Neuronal stem cell (in vitro differentiated cells): ENCODE data around the gene EIF1AX.
A peak's percentile ranks its signal among the peaks of the same experiment; 100 is the strongest.

Experiments
- DNase-seq: peaks from one replicate; pipeline ENCODE4 v3.0.0-alpha.2; 2013; ENCODE audit warnings: low spot score
- H2AFZ ChIP-seq: one replicate; pipeline ENCODE4 v1.6.1; 2013; ENCODE audit warnings: mild to moderate bottlenecking, low read length, inconsistent platforms
- H2AK5ac ChIP-seq: 2 replicates; pipeline ENCODE4 v1.6.1; 2013; ENCODE audit warnings: low read depth, mild to moderate bottlenecking, inconsistent platforms, low read length, moderate library complexity, mixed read lengths
- H2BK120ac ChIP-seq: 2 replicates; pipeline ENCODE4 v1.6.1; 2013; ENCODE audit warnings: low read depth, mild to moderate bottlenecking, inconsistent platforms, low read length, moderate library complexity, mixed read lengths
- H2BK12ac ChIP-seq: one replicate; pipeline ENCODE4 v1.6.1; 2013; ENCODE audit warnings: low read length, inconsistent platforms
- H2BK15ac ChIP-seq: 2 replicates; pipeline ENCODE4 v1.6.1; 2013; ENCODE audit warnings: mild to moderate bottlenecking, low read length, inconsistent platforms, mixed read lengths
- H2BK5ac ChIP-seq: one replicate; pipeline ENCODE4 v1.6.1; 2013; ENCODE audit warnings: inconsistent platforms, mild to moderate bottlenecking, low read length, moderate library complexity
- H3K14ac ChIP-seq: one replicate; pipeline ENCODE4 v1.6.1; 2013; ENCODE audit warnings: low read length, inconsistent platforms
- H3K18ac ChIP-seq: 2 replicates; pipeline ENCODE4 v1.6.1; 2013; ENCODE audit warnings: low read length, inconsistent platforms
- H3K23ac ChIP-seq: 2 replicates; pipeline ENCODE4 v1.6.1; 2013; ENCODE audit warnings: low read depth, mild to moderate bottlenecking, mixed read lengths, low read length, inconsistent platforms; ENCODE audit not compliant: poor library complexity
- H3K27ac ChIP-seq: replicated peaks from 3 replicates; pipeline ENCODE4 v1.5.1; 2013; ENCODE audit warnings: low read length, inconsistent platforms
- H3K27me3 ChIP-seq, 3 experiments: 2 replicates each; pipeline ENCODE4 v1.6.1; 2013; ENCODE audit warnings: low read length in 3 of 3, mild to moderate bottlenecking in 2 of 3, inconsistent platforms in 1 of 3, low read depth in 1 of 3, mixed read lengths in 1 of 3, moderate library complexity in 1 of 3; ENCODE audit not compliant: control insufficient read depth in 3 of 3, insufficient read depth in 3 of 3
- H3K36me3 ChIP-seq, 2 donors: replicated peaks in 1 of 2; 2 replicates each; pipeline ENCODE4 v1.6.1; 2013; ENCODE audit warnings: low read length in 2 of 2; ENCODE audit not compliant: control insufficient read depth in 2 of 2, insufficient read depth in 2 of 2
- H3K4ac ChIP-seq: 2 replicates; pipeline ENCODE4 v1.6.1; 2013; ENCODE audit warnings: inconsistent platforms, mild to moderate bottlenecking, low read length, moderate library complexity
- H3K4me1 ChIP-seq, 2 donors: 1 replicate in 1 of 2; 2 replicates in 1 of 2; pipeline ENCODE4 v1.6.1; 2013; ENCODE audit warnings: low read length in 2 of 2, low read depth in 1 of 2; ENCODE audit not compliant: control insufficient read depth in 2 of 2, insufficient read depth in 1 of 2
- H3K4me2 ChIP-seq: one replicate; pipeline ENCODE4 v1.6.1; 2013; ENCODE audit warnings: mild to moderate bottlenecking, low read length, inconsistent platforms; ENCODE audit not compliant: insufficient read depth, poor library complexity, severe bottlenecking
- H3K4me3 ChIP-seq, 2 donors: 2 replicates each; pipeline ENCODE4 v1.5.1; 2013; ENCODE audit warnings: low read length in 2 of 2, mild to moderate bottlenecking in 2 of 2, inconsistent platforms in 1 of 2, moderate library complexity in 1 of 2
- H3K79me1 ChIP-seq: one replicate; pipeline ENCODE4 v1.6.1; 2013; ENCODE audit warnings: low read depth, mild to moderate bottlenecking, inconsistent platforms, low read length, moderate library complexity
- H3K9ac ChIP-seq: one replicate; pipeline ENCODE4 v1.6.1; 2013; ENCODE audit warnings: mild to moderate bottlenecking, low read depth, low read length, inconsistent platforms; ENCODE audit not compliant: poor library complexity
- H3K9me3 ChIP-seq, 2 donors: replicated peaks in 1 of 2; 2 replicates each; pipeline versions ENCODE3 to v1.6.1; 2013; ENCODE audit warnings: low read length in 2 of 2, mild to moderate bottlenecking in 2 of 2, inconsistent platforms in 1 of 2, low read depth in 1 of 2, mixed read lengths in 1 of 2, moderate library complexity in 1 of 2; ENCODE audit not compliant: control insufficient read depth in 2 of 2, insufficient read depth in 1 of 2
- H4K8ac ChIP-seq: one replicate; pipeline ENCODE4 v1.6.1; 2013; ENCODE audit warnings: low read depth, mild to moderate bottlenecking, inconsistent platforms, low read length, moderate library complexity
- H4K91ac ChIP-seq: one replicate; pipeline ENCODE4 v1.6.1; 2013; ENCODE audit warnings: low read length, low read depth, mild to moderate bottlenecking, inconsistent platforms; ENCODE audit not compliant: poor library complexity
- WGBS, 2 donors: extraction: QIAGEN DNeasy Blood & Tissue Kit; methylation state at CpG; one replicate each; pipeline ENCODE4 v1.1.7; 2013; ENCODE audit warnings: missing lambda C conversion rate in 2 of 2, mixed read lengths in 1 of 2; ENCODE audit not compliant: insufficient read length in 2 of 2, insufficient replicate concordance in 1 of 2; ENCODE audit errors: extremely low coverage in 2 of 2; 5-methylcytosine and 5-hydroxymethylcytosine counted together

The EIF1AX gene

GRCh38 chrX:20139966-20140365 lies 1.7 kb downstream of the EIF1AX start:
- Histone ChIP-seq H3K23ac (no peak overlapping the region), H2BK120ac (no peak overlapping the region), H2AFZ (no peak overlapping the region), H3K27ac (no peak overlapping the region), H3K4me2 (peak overlapping the region; percentile 11), H2BK12ac (no peak overlapping the region), H3K9ac (no peak overlapping the region), H3K79me1 (no peaks in the 10 kb centered on the region), H3K14ac (no peak overlapping the region), H4K8ac (no peak overlapping the region), H2BK15ac (no peak overlapping the region), H3K36me3 (peaks cover 3 to 53% of the 10 kb centered on the region in 2 donors), H3K4me1 (no peaks in the 10 kb centered on the region), H3K27me3 (no peaks in the 10 kb centered on the region), H3K4ac (no peak overlapping the region), H3K9me3 (no peaks in the 10 kb centered on the region), H4K91ac (no peak overlapping the region), H3K4me3 (peak overlapping the region in 1 of 2 donors; percentile 65), H2BK5ac (no peak overlapping the region), H3K18ac (no peak overlapping the region), H2AK5ac (no peak overlapping the region)
- WGBS, 2 donors = no CpG with 5 or more reads among the region's 2 CpGs
- no peak for DNase-seq

DNA sequence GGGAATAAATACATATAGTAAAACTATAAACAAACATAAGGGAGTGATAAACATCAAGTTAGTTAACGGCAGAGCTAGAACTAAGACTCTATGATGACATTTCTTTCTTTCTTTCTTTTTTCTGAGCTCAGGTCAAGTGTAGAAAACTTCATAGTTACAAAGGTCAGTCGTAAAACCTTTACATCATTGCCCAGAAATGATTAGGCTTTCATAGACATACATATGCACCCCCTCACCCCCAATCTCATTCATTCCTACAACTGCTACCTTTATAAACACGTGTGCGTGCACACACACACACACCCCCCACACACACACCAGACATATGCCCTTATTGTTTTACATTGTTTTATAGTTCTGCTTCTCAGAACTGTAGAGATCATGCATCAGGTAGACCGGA lies 5.7 kb downstream of the EIF1AX start:
- Histone ChIP-seq H3K9ac (no peak overlapping the region), H3K14ac (no peak overlapping the region), H2AFZ (no peak overlapping the region), H2BK5ac (no peak overlapping the region), H3K23ac (no peak overlapping the region), H3K27me3 (no peaks in the 10 kb centered on the region), H2AK5ac (no peak overlapping the region), H2BK12ac (no peak overlapping the region), H3K79me1 (no peaks in the 10 kb centered on the region), H4K8ac (no peak overlapping the region), H3K4ac (no peak overlapping the region), H4K91ac (no peak overlapping the region), H3K4me2 (no peak overlapping the region), H3K27ac (no peak overlapping the region), H3K4me3 (no peak overlapping the region), H2BK15ac (no peak overlapping the region), H2BK120ac (no peak overlapping the region), H3K9me3 (no peaks in the 10 kb centered on the region), H3K18ac (no peak overlapping the region), H3K36me3 (peaks cover 3 to 90% of the 10 kb centered on the region in 2 donors), H3K4me1 (no peaks in the 10 kb centered on the region)
- DNase-seq = no peak
- WGBS, 2 donors = no CpG with 5 or more reads among the region's 5 CpGs

DNA sequence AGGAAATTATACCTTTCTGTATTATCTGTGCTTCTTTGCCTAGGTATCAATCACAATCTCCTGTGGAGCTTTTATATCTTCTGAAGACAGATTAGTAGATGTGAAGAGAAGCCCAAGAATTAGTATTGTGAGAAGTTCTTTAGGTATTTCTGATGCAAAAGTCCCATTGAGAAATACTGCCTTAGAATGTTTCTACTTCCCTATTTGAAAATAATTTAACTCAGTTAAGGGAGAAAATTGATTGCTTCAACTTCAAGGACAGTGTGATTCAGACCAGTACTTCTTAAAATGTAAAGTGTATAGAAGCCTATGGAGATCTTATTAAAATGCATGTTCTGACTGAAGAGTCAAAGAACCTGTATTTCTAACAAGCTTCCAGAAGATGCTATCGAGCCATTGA lies 9.0 kb downstream of the EIF1AX start:
- no peak overlapping the region for H2BK120ac ChIP-seq
- no peaks in the 10 kb centered on the region for H3K79me1 ChIP-seq
- no CpG with 5 or more reads among the region's 1 CpG for WGBS, 2 donors
- H3K27me3 ChIP-seq = no peaks in the 10 kb centered on the region
- H2BK5ac ChIP-seq = no peak overlapping the region
- H4K8ac ChIP-seq = no peak overlapping the region
- H3K4me1 ChIP-seq = no peaks in the 10 kb centered on the region
- no peak overlapping the region for H3K9ac ChIP-seq
- H3K27ac ChIP-seq = no peak overlapping the region
- DNase-seq = no peak
- H3K4me2 ChIP-seq = no peak overlapping the region
- H3K9me3 ChIP-seq = no peaks in the 10 kb centered on the region
- no peak overlapping the region for H2BK15ac ChIP-seq
- no peak overlapping the region for H3K18ac ChIP-seq
- no peak overlapping the region for H2AK5ac ChIP-seq
- H3K4ac ChIP-seq = no peak overlapping the region
- no peak overlapping the region for H2BK12ac ChIP-seq
- H2AFZ ChIP-seq = no peak overlapping the region
- H3K23ac ChIP-seq = no peak overlapping the region
- H3K4me3 ChIP-seq = no peak overlapping the region
- H3K14ac ChIP-seq = no peak overlapping the region
- H3K36me3 ChIP-seq = peaks cover 2 to 89% of the 10 kb centered on the region in 2 donors
- no peak overlapping the region for H4K91ac ChIP-seq

DNA sequence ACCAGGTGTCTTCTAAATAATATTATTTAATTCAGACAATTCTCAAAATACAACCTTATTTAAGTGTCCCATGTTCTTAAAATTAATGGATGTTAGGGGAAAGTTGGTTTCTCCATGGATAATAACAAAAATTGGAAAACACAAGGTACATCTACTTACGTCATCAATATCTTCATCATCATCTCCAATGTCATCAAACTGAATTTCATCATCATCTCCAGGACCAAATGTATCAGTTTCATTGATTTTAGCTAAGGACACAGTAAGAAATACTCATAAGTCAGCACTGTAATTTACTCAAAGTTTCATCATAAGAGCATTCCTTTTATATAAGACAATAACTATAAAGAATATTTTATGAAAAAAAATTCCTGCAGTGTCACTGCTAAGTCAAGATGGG lies 11.3 kb downstream of the EIF1AX start:
- Histone ChIP-seq H3K4ac (no peak overlapping the region), H4K91ac (no peak overlapping the region), H3K18ac (no peak overlapping the region), H3K27me3 (no peaks in the 10 kb centered on the region), H2AFZ (no peak overlapping the region), H4K8ac (no peak overlapping the region), H2AK5ac (no peak overlapping the region), H2BK120ac (no peak overlapping the region), H3K36me3 (peaks cover 0 to 71% of the 10 kb centered on the region in 2 donors), H2BK12ac (no peak overlapping the region), H3K4me3 (no peak overlapping the region), H3K9ac (no peak overlapping the region), H2BK5ac (no peak overlapping the region), H3K79me1 (no peaks in the 10 kb centered on the region), H3K4me2 (no peak overlapping the region), H2BK15ac (no peak overlapping the region), H3K27ac (no peak overlapping the region), H3K4me1 (no peaks in the 10 kb centered on the region), H3K9me3 (no peaks in the 10 kb centered on the region), H3K23ac (no peak overlapping the region), H3K14ac (no peak overlapping the region)
- WGBS, 2 donors = no CpG with 5 or more reads among the region's 1 CpG
- DNase-seq = no peak
